ENCODE measurements around the gene PNO1.

Gene PNO1

GRCh38 chr2:68196120-68196716 lies 38.5 kb downstream of the PNO1 start:
- DNase-seq: no peak

GRCh38 chr2:68200157-68200787 lies 42.6 kb downstream of the PNO1 start:
- no peak for DNase-seq

GRCh38 chr2:68203587-68203986 lies 45.9 kb downstream of the PNO1 start:
- no peak for DNase-seq

- no peak for DNase-seq
Measured at GRCh38 chr2:68206793-68207192, 49.1 kb downstream of the PNO1 start.

- DNase-seq: no peak
Measured at GRCh38 chr2:68214381-68214780, 56.7 kb downstream of the PNO1 start.

- DNase-seq: no peak
Measured at GRCh38 chr2:68216454-68217310, 59.0 kb downstream of the PNO1 start.

- DNase-seq: no peak
Measured at GRCh38 chr2:68217729-68218128, 60.0 kb downstream of the PNO1 start.

- no peak for DNase-seq
Measured at GRCh38 chr2:68218343-68218901, 60.7 kb downstream of the PNO1 start.

- no peak for DNase-seq
Measured at GRCh38 chr2:68222287-68222686, 64.6 kb downstream of the PNO1 start.

GRCh38 chr2:68223419-68223818 lies 65.7 kb downstream of the PNO1 start:
- no peak for DNase-seq

GRCh38 chr2:68225119-68225632 lies 67.5 kb downstream of the PNO1 start:
- DNase-seq: no peak

Data from NK-92 treated with Interleukin-12 subunit alpha and Interleukin-12 subunit beta, amount 100 ng/mL, for 24 hours (cell line).